IPS DF 4.7 (cell line): ENCODE measurements around the gene KISS1R.
"Not testable (repeated sequence)": the region's sequence is repeated elsewhere in the genome, so short reads cannot be mapped to it uniquely, and the experiment has no call there.

Experiments
- DNase-seq: peaks from one replicate; pipeline ENCODE4 v3.0.0-alpha.2; 2013; ENCODE audit warnings: low spot score; ENCODE audit errors: extremely low read depth

Gene KISS1R

GRCh38 chr19:881385-882071 is 35.6 kb upstream of the KISS1R start:
- DNase-seq: no peak

GRCh38 chr19:882871-883497 is 34.1 kb upstream of the KISS1R start:
- no peak for DNase-seq

DNA sequence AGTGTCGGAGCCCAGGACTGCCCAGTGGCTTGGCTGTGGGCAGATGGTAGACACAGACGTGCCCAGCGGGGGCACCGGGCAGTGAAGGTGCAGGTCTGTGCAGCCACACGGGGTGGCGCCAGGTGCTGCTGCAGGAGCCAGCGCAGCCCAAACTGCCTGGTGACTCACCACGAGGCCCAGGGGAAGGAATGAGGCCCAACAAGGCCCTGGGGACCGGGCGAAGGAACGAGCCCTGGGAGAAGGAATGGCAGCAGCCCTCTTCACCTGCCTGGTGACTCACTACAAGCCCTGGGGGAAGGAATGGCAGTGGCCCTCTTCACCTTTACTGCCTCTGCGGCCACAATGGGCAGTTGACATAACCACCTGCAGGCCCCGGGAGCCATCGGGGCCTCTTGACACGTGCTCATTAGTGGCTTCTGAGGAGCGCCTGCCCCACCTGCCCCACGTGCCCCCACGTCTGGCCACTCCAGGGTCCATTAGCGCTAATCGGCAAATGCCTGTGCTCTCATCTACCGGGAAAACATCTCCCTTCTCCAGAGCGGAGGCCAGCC is 33.4 kb upstream of the KISS1R start:
- DNase-seq: no peak

DNA sequence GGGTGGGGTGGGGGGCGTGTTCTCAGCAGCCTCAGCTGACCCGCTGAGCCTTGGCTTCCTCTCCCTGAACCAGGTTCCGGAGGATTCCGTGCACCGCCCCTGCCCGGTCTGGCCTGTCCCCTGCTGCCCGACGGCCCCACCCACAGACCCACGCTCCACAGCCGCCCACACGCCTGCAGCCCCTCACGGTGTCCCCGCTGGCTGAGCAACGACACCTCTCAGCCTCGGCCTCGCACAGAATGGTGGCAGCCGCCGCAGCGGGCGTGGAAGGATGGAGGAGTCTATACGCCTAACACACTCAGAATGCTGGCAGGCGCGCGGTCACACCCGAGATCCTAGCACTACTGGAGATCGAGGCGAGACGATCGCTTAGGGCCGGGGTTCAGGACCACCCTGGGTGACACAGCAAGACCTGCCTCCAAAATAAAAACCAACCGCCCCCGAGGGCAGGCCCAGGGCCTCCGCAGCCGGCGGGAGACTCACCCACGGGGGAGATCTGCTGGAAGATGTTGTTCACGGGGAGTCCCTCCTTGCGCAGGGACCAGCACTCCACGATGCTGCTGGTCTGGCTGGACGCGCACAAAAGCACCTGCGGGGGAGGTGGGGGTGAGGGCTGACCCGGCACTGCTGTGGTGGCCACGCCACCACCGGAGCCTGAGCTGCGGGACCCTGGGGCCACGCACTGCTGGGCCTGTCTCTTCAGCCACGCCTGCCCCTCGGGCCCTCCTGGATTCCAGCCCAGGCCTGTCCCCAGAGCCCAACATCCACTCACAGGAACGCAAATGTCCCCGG is 32.5 kb upstream of the KISS1R start:
- no peak for DNase-seq

- no peak for DNase-seq
These were observed 31.5 kb upstream of the KISS1R start for GRCh38 chr19:885536-886224.

GRCh38 chr19:887072-887471 is 30.1 kb upstream of the KISS1R start:
- DNase-seq: no peak

DNA sequence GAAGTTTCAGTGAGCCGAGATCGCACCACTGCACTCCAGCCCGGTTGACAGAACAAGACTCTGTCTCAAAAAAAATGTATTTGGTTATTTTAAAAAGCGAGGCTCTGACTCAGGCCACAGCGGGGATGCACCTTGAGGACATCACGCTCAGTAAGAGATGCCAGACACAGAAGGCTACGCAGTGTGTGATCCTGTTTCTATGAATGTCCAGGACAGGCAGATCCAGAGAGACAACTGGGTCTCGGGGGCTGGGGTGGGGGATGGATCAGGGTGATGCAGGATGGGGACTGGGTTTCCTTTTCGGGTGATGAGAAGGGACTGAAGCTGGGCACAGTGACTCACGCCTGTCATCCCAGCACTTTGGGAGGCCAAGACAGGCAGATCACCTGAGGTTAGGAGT is 29.5 kb upstream of the KISS1R start:
- no peak for DNase-seq

GRCh38 chr19:888581-889385 is 28.4 kb upstream of the KISS1R start:
- no peak for DNase-seq

GRCh38 chr19:889662-890295 is 27.4 kb upstream of the KISS1R start:
- DNase-seq: no peak

GRCh38 chr19:890831-891230 is 26.3 kb upstream of the KISS1R start:
- no peak for DNase-seq

- not testable (repeated sequence) for DNase-seq
These were observed 25.5 kb upstream of the KISS1R start for GRCh38 chr19:891421-892200.

DNA sequence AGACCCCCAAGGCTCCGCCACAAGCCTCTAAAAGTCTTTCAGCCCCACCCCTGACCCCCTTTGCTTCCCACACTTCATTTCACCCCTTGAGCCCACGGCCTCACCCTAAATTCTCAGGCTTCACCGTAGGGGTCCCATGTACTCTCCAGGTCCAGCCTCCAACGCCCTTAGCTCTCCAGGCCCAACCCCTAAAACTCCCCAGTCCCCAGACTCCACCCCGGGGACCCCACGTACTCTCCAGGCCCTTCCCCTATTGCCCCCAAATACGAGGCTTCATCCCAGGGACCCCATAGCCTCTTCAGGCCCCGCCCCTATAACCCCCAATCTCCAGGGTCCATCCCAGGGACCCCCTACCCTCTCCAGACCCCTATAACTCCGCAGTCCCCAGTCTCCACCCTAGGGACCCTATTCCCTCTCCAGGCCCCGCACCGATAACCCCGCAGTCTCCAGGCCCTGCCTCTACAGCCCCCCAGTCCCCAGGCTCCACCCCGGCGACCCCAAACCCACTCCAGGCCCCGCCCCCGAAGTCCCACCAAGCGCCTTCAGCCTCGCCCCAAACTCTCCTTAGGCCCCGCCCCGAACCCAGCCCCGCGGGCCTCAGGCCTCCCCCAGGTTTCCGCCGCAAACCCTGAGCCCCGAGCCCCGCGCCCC is 24.8 kb upstream of the KISS1R start:
- DNase-seq: no peak

DNA sequence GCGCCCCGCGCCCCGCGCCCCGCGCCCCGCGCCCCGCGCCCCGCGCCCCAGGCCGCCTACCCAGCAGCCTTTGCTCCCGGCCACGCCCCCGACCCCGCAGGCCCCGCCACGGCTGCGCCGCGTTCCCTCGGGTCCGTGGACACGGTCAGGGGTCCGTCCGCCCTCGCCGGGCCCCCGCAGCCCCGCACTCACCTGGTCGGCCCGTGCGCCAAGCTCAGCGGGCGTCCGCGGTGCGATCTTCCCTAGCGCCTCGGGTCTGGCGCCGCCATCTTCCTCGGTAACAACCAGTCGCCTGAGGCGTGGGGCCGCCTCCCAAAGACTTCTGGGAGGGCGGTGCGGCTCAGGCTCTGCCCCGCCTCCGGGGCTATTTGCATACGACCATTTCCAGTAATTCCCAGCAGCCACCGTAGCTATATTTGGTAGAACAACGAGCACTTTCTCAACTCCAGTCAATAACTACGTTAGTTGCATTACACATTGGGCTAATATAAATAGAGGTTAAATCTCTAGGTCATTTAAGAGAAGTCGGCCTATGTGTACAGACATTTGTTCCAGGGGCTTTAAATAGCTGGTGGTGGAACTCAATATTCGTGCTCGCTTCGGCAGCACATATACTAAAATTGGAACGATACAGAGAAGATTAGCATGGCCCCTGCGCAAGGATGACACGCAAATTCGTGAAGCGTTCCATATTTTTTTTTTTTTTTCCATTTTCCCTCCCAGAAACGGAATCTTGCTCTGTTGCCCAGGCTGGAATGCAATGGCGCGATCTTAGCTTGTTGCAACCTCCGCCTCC is 24.0 kb upstream of the KISS1R start, which contains the start of the genes MED16 and RNU6-9:
TSS of gene MED16 (minus strand) at position 294 of the 796 bp plus-strand sequence. CDS start 2,056 bp downstream, outside the sequence.
TSS of gene RNU6-9 (plus strand) at position 591 of the 796 bp plus-strand sequence.
- no peak for DNase-seq

DNA sequence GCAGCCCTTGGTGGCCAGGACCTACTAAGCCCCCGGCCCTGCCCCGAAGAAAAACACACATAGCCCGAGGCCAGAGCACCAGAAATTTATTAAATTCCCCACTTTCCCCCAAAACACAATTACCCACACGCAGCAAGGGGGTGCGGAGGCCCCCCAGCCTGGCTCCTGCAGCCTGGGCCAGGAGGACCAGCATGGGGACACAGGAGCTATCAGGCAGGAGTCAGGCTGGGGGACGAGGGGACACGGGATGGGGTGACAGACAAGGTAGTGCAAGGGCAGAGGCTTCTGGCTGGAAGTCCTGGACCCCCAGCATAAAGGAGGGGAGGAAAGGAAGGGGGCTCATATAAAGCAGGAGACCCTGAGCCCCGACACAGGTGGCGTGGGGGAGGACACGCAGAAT is 20.7 kb upstream of the KISS1R start:
- no peak for DNase-seq

DNA sequence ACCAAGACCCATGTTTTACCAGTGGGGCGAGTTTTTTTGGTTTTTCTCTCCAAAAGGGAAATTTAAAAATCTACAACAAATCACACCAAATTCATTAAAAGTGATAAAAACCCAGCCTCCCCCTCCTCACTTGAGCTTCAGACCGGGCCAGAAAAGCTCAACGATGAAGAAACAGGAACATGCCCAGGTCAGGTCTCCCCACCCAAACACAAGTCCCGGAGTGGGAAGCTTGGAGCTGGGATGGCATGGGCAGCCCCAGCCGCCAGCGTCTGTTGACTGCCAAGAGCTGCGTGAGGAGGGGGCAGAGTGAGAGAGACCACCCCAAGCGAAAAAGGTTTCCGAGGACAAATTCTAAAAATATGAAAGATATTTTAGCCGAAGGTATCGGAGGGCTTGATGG is 20.1 kb upstream of the KISS1R start:
- no peak for DNase-seq

DNA sequence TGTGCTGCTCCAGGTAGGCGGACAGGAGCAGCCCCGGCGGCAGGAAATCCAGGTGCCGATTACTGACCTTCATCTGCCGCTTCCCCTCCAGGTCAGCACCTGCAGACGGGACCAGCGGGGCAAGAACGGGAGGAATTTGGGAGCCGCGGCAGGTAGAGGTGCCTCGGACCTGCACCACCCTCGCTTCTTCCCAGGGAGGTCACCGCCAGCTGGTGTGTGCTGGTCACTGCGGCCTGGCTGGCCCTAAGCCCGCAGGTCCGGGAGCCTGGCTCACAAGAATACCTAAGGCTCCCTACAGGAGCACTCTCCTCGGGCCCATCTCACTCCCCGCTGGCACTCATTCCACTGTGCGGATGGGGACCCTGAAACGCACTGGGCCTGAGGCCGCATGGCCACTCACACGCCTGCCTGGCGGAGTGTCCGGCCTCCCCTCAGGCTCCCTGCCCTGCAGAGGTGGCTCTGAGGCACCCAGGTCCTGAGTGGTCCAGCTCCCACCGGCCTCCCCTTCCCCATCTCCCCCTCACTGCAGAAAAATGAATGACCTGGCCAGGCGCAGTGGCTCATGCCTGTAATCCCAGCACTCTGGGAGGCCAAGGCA is 19.6 kb upstream of the KISS1R start:
- DNase-seq: no peak

DNA sequence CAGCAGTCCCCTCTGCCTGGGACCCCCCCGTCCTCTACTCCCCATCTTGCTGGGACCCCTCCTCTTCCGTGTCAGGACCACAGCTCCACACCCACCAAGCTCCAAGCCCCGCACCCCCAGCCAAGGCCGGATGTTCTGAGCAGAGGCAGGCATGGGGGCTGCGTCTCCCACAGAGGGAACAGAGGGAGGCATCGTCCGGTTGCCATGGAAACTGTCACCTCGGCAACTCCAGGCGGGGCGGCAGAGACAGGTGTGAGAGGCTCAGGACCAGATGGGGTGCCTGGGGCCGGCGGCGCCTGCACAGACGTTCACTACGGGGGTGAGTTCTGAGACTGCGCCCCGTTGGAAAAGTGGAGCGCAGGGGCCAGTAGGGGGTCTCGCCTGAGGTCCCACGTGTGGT is 18.5 kb upstream of the KISS1R start:
- DNase-seq: no peak
